B cell (primary cell): ENCODE results near the gene TMEM233. TPM values are rescaled to one million over a fixed set of nuclear protein-coding genes. Genes with fewer than 3 reads are reported as not detected.

ENCODE experiments used
- ATAC-seq: fragments of 200-7000 bp; cut with Tn5 transposase; one replicate; pipeline ENCODE4 v1.10.0; 2021; ENCODE audit warnings: low read depth, mild to moderate bottlenecking, moderate number of reproducible peaks, moderate library complexity
- CTCF ChIA-PET: fragments of 350-600 bp; sonication (Branson Sonifier 250); formaldehyde crosslinking; loops from one replicate; lab custom pipeline; 2021; ENCODE audit warnings: antibody characterized with exemption, inconsistent platforms; lab: Charles Lee
- POLR2A ChIA-PET: fragments of 350-600 bp; sonication (Branson Sonifier 250); formaldehyde crosslinking; loops from one replicate; lab custom pipeline; 2021; ENCODE audit warnings: antibody characterized with exemption; lab: Charles Lee
- DNase-seq: peaks from one replicate; pipeline ENCODE4 v3.0.0; 2013
- H2AFZ ChIP-seq: 2 replicates; pipeline ENCODE4 v1.6.1; 2012; ENCODE audit warnings: mild to moderate bottlenecking, low read depth, low read length; ENCODE audit not compliant: insufficient read depth, poor library complexity, severe bottlenecking
- H3K27ac ChIP-seq, 2 donors: 1 replicate in 1 of 2; 2 replicates in 1 of 2; pipeline ENCODE4 v1.5.1; 2012 to 2013; ENCODE audit warnings: low read length in 2 of 2, mild to moderate bottlenecking in 2 of 2, moderate library complexity in 1 of 2
- H3K27me3 ChIP-seq, 4 experiments: fragments of 200-600 bp in 1 of 4; sonication (generic) in 1 of 4; replicated peaks in 1 of 4; 1 replicate in 2 of 4; 2 replicates in 2 of 4; pipeline versions ENCODE4 v1.6.1 to v1.7.0; 2013 to 2016; ENCODE audit warnings: low read length in 3 of 4, mild to moderate bottlenecking in 2 of 4, mixed read lengths in 1 of 4, moderate library complexity in 1 of 4; ENCODE audit not compliant: insufficient read depth in 4 of 4, control insufficient read depth in 3 of 4; ENCODE audit errors: control extremely low read depth in 1 of 4
- H3K36me3 ChIP-seq, 2 experiments: replicated peaks in 1 of 2; 1 replicate in 1 of 2; 2 replicates in 1 of 2; pipeline versions ENCODE4 v1.6.1 to v1.7.1; 2013; ENCODE audit warnings: low read length in 1 of 2; ENCODE audit not compliant: insufficient read depth in 2 of 2, control insufficient read depth in 1 of 2; ENCODE audit errors: control extremely low read depth in 1 of 2, extremely low read depth in 1 of 2
- H3K4me1 ChIP-seq, 2 donors: fragments of 200-600 bp in 1 of 2; sonication (generic) in 1 of 2; 1 replicate in 1 of 2; 2 replicates in 1 of 2; pipeline versions ENCODE4 v1.5.1 to v1.6.1; 2013 to 2017; ENCODE audit warnings: low read length in 2 of 2; ENCODE audit not compliant: control insufficient read depth in 2 of 2, insufficient read depth in 2 of 2
- H3K4me2 ChIP-seq: replicated peaks from 2 replicates; pipeline ENCODE3; 2012; ENCODE audit warnings: mild to moderate bottlenecking, low read depth, low read length; ENCODE audit not compliant: poor library complexity, severe bottlenecking
- H3K4me3 ChIP-seq, 5 experiments: fragments of 200-600 bp in 1 of 5; sonication (generic) in 1 of 5; 1 replicate in 3 of 5; 2 replicates in 2 of 5; pipeline versions ENCODE4 v1.5.1 to v1.7.0; 2011 to 2016; ENCODE audit warnings: low read length in 4 of 5, mild to moderate bottlenecking in 4 of 5, low read depth in 2 of 5, control low read depth in 1 of 5, moderate library complexity in 1 of 5; ENCODE audit not compliant: insufficient read depth in 1 of 5; ENCODE audit errors: control extremely low read depth in 1 of 5, extremely low read depth in 1 of 5
- H3K79me2 ChIP-seq: fragments of 200-600 bp; sonication (generic); one replicate; pipeline ENCODE4 v1.6.0; 2016; ENCODE audit warnings: low read length; ENCODE audit not compliant: control insufficient read depth, insufficient read depth
- H3K9ac ChIP-seq: fragments of 200-600 bp; sonication (generic); 2 replicates; pipeline ENCODE4 v1.6.1; 2017; ENCODE audit warnings: mild to moderate bottlenecking, low read length, moderate library complexity
- H3K9me3 ChIP-seq, 3 donors: one replicate each; pipeline versions ENCODE4 v1.6.1 to v1.7.1; 2013; ENCODE audit warnings: low read length in 2 of 3; ENCODE audit not compliant: control insufficient read depth in 2 of 3, insufficient read depth in 1 of 3; ENCODE audit errors: control extremely low read depth in 1 of 3
- H4K20me1 ChIP-seq: 2 replicates; pipeline ENCODE4 v1.6.0; 2012; ENCODE audit warnings: mild to moderate bottlenecking, low read length; ENCODE audit not compliant: insufficient read depth, control insufficient read depth, poor library complexity, severe bottlenecking
- H3K27ac Mint-ChIP-seq: one replicate; pipeline ENCODE4 v1.8.0; 2021; ENCODE audit warnings: mixed read lengths
- H3K27me3 Mint-ChIP-seq: one replicate; pipeline ENCODE4 v1.8.0; 2021; ENCODE audit warnings: mixed read lengths
- H3K4me1 Mint-ChIP-seq: one replicate; pipeline ENCODE4 v1.8.0; 2021; ENCODE audit warnings: mixed read lengths
- H3K4me3 Mint-ChIP-seq: one replicate; pipeline ENCODE4 v1.8.0; 2021; ENCODE audit warnings: mixed read lengths
- H3K9me3 Mint-ChIP-seq: one replicate; pipeline ENCODE4 v1.8.0; 2022; ENCODE audit warnings: mixed read lengths; ENCODE audit not compliant: insufficient read depth
- EZH2 ChIP-seq: IDR thresholded peaks from 2 replicates; pipeline ENCODE4 v1.6.1; 2012; ENCODE audit warnings: borderline replicate concordance, low read depth, mild to moderate bottlenecking, moderate library complexity, low read length; ENCODE audit not compliant: insufficient read depth, poor library complexity, severe bottlenecking
- WGBS: methylation state at CpG from one replicate; pipeline ENCODE4 v1.1.5; 2013; ENCODE audit warnings: missing lambda C conversion rate; ENCODE audit not compliant: insufficient coverage; 5-methylcytosine and 5-hydroxymethylcytosine counted together
- intact Hi-C: fragments of 100-400 bp; cut with micrococcal nuclease; formaldehyde crosslinking; loops from one replicate; pipeline ENCODE4 v1.10.0; 2022
- polyA minus RNA-seq: library from RNA; depleted of rRNA, polyadenylated mRNA; stranded (reverse); fragments of >200 nt; gene quantifications from 2 replicates; pipeline ENCODE4 v1.2.3, GENCODE V29; 2012
- polyA plus RNA-seq: library from polyadenylated mRNA; depleted of rRNA; stranded (reverse); fragments of >200 nt; gene quantifications from 2 replicates; pipeline ENCODE4 v1.2.3, GENCODE V29; 2012
- total RNA-seq, 2 donors: library from RNA; stranded (reverse); fragments of 120-200 nt in 1 of 2; gene quantifications; 1 replicate in 1 of 2; 2 replicates in 1 of 2; pipeline versions ENCODE4 v1.2.3 to v1.2.4, GENCODE V29; 2013 to 2022
- TF ChIP-seq, protein P1 (sequence below): fragments of 200-600 bp; IDR thresholded peaks from one replicate; pipeline ENCODE4 v1.8.0; 2022; ENCODE audit warnings: antibody characterized with exemption, mild to moderate bottlenecking

The TMEM233 gene
- not detected in 2 replicates for total RNA-seq
- total RNA-seq (2013): 0.05 TPM
- polyA plus RNA-seq: not detected in 2 replicates
- polyA minus RNA-seq: not detected in 2 replicates

DNA sequence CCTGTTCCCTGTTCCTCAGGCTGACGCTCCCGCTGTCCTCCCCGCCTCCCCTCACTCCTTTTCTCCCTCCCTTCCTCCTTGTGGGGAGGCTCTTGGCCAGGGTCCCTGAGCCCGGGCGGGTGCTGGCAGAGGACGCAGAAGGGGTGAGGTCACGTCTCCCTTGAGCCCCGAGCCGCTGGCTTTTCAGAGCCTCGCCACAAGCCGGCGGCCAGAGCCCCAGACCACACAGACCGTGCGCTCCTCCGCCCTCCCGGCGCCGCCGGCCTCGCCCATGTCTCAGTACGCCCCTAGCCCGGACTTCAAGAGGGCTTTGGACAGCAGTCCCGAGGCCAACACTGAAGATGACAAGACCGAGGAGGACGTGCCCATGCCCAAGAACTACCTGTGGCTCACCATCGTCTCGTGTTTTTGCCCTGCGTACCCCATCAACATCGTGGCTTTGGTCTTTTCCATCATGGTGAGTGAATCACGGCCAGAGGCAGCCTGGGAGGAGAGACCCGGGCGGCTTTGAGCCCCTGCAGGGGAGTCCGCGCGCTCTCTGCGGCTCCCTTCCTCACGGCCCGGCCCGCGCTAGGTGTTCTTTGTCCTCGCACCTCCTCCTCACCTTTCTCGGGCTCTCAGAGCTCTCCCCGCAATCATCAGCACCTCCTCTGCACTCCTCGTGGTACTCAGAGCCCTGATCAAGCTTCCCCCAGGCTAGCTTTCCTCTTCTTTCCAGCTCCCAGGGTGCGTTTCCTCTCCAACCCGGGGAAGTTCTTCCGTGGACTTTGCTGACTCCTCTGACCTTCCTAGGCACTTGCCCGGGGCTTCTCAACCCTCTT, at the start of gene TMEM233:
Gene TMEM233, plus strand, starts transcription at position 197 of the 821 bp plus-strand sequence. Its CDS starts 75 bp downstream, at position 272.
- H3K27ac ChIP-seq: no peak within 1 kb of the TSS
- POLR2A ChIA-PET: no interaction called here
- intact Hi-C loops: no loop called here
- H3K4me1 ChIP-seq: no peaks in the 10 kb centered on the region
- Mint-ChIP-seq H3K27ac (no peak within 1 kb of the TSS), H3K27me3 (peaks cover 68% of the 10 kb centered on the region), H3K9me3 (no peaks in the 10 kb centered on the region), H3K4me3 (no peak within 1 kb of the TSS), H3K4me1 (peaks cover 4% of the 10 kb centered on the region)
- H3K79me2 ChIP-seq: no peaks in the 10 kb centered on the region
- peaks cover 0 to 53% (median 28%) of the 10 kb centered on the region in 4 experiments for H3K27me3 ChIP-seq
- H3K36me3 ChIP-seq: no peaks in the 10 kb centered on the region
- no peak within 1 kb of the TSS for H2AFZ ChIP-seq
- H4K20me1 ChIP-seq: no peaks in the 10 kb centered on the region
- TF ChIP-seq, protein P1, sequence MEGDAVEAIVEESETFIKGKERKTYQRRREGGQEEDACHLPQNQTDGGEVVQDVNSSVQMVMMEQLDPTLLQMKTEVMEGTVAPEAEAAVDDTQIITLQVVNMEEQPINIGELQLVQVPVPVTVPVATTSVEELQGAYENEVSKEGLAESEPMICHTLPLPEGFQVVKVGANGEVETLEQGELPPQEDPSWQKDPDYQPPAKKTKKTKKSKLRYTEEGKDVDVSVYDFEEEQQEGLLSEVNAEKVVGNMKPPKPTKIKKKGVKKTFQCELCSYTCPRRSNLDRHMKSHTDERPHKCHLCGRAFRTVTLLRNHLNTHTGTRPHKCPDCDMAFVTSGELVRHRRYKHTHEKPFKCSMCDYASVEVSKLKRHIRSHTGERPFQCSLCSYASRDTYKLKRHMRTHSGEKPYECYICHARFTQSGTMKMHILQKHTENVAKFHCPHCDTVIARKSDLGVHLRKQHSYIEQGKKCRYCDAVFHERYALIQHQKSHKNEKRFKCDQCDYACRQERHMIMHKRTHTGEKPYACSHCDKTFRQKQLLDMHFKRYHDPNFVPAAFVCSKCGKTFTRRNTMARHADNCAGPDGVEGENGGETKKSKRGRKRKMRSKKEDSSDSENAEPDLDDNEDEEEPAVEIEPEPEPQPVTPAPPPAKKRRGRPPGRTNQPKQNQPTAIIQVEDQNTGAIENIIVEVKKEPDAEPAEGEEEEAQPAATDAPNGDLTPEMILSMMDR: no peak
- CTCF ChIA-PET: no interaction called here
- no peak within 1 kb of the TSS for H3K9ac ChIP-seq
- peaks cover 0 to 8% (median 0%) of the 10 kb centered on the region in 3 donors for H3K9me3 ChIP-seq
- H3K4me2 ChIP-seq: no peak within 1 kb of the TSS
- 7% methylated on average over 48 of the region's 48 CpGs for WGBS
- H3K4me3 ChIP-seq: no peak within 1 kb of the TSS
- ATAC-seq (no peak), DNase-seq (no peak)

DNA sequence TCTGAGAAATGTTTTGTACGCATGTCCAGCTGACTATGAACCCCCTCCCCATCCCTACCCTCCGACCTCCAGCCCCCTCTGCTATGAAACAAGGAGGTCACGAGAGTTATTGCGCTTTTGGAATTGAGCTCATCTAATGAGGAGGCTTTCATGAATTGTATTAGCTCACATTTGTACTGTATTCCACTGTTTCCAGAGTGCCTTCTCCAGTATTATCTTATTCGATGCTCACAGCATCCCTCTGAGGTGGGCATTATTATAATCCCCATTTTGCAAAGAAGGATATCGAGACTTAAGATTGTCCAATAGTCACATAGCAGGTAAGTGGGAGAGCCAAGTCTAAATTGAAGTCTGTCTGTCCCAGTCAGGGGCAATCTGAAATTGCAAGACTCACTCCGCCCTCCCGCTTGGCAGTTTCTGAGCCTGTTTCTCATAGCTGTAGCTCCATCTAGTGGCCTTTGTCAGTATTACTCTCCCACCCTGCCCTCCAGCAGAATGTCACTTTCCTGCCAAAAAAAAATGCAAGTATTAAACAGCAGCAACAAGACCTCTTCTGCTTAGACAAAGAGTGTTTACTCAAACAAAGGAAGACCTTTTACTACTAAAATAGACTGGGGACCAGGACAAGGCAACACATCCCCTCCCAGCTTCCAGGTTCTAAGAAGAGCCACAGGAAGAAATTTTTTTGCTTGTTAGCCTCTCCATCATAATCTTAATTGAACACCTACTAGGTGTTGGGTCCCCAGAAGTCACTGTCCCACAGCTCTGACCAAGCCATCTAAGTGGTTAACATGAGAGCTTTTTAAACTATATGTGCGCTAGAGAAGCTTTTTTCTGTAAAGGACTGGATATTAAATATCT, 48.6 kb upstream of the TMEM233 start:
- WGBS: 16% methylated on average over 4 of the region's 9 CpGs
- peak; percentile 65 for DNase-seq
- TF ChIP-seq, protein P1: peak; percentile 82
- no peak for TF ChIP-seq EZH2
- Mint-ChIP-seq H3K27ac (no peak overlapping the region), H3K9me3 (no peaks in the 10 kb centered on the region), H3K27me3 (peaks cover 49% of the 10 kb centered on the region), H3K4me3 (no peak overlapping the region), H3K4me1 (no peaks in the 10 kb centered on the region)
- ChIA-PET POLR2A (no interaction called here), CTCF (interaction anchor here (0.6 to 2.2 kb wide), 8 partner anchors 8 to 1424 kb away, joined by 3 to 11 read pairs (median 3); no protein-coding TSS in a partner anchor)
- no peaks in the 10 kb centered on the region for H3K9me3 ChIP-seq
- no peaks in the 10 kb centered on the region for H4K20me1 ChIP-seq
- H3K27me3 ChIP-seq: no peaks in the 10 kb centered on the region
- no peak overlapping the region for H2AFZ ChIP-seq
- H3K36me3 ChIP-seq: no peaks in the 10 kb centered on the region
- no peak overlapping the region for H3K9ac ChIP-seq
- no peaks in the 10 kb centered on the region for H3K4me1 ChIP-seq
- H3K4me3 ChIP-seq: no peak overlapping the region
- H3K4me2 ChIP-seq: no peak overlapping the region
- intact Hi-C loops: no loop called here
- peak; percentile 63 for ATAC-seq
- no peaks in the 10 kb centered on the region for H3K79me2 ChIP-seq
- no peak overlapping the region for H3K27ac ChIP-seq
